Stomach (tissue), 4 donors: Measurements from ENCODE around the gene FETUB.

ENCODE experiments used
- POLR2AphosphoS5 ChIP-seq, 3 donors: sonication (generic); formaldehyde crosslinking; IDR thresholded peaks; one replicate each; pipeline ENCODE4 v1.6.1; 2016; ENCODE audit warnings: antibody characterized with exemption in 3 of 3
- TF ChIP-seq, protein P1 (sequence below), 7 experiments: fragments of 450-650 bp in 4 of 7; fragments of 200-600 bp in 3 of 7; sonication (generic) in 3 of 7; IDR thresholded peaks; one replicate each; pipeline ENCODE4 v1.5.1; 2016 to 2019; ENCODE audit warnings: antibody characterized with exemption in 7 of 7, control low read depth in 2 of 7, mild to moderate bottlenecking in 1 of 7

GRCh38 chr3:186616299-186616617, 23.9 kb upstream of the FETUB start:
- TF ChIP-seq, protein P1, sequence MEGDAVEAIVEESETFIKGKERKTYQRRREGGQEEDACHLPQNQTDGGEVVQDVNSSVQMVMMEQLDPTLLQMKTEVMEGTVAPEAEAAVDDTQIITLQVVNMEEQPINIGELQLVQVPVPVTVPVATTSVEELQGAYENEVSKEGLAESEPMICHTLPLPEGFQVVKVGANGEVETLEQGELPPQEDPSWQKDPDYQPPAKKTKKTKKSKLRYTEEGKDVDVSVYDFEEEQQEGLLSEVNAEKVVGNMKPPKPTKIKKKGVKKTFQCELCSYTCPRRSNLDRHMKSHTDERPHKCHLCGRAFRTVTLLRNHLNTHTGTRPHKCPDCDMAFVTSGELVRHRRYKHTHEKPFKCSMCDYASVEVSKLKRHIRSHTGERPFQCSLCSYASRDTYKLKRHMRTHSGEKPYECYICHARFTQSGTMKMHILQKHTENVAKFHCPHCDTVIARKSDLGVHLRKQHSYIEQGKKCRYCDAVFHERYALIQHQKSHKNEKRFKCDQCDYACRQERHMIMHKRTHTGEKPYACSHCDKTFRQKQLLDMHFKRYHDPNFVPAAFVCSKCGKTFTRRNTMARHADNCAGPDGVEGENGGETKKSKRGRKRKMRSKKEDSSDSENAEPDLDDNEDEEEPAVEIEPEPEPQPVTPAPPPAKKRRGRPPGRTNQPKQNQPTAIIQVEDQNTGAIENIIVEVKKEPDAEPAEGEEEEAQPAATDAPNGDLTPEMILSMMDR (IDR thresholded peaks at IDR 0.05), result no peak
- TF ChIP-seq POLR2AphosphoS5 (IDR thresholded peaks at IDR 0.05), result no peak
